Psoas muscle (tissue), 8 donors: ENCODE data around the gene PDZD2. TPM values are rescaled to one million over a fixed set of nuclear protein-coding genes. Genes with fewer than 3 reads are reported as not detected.

Experiments
- ATAC-seq, 4 donors: fragments of 200-7000 bp; cut with Tn5 transposase; one replicate each; pipeline ENCODE4 v1.9.1; 2020; ENCODE audit warnings: moderate library complexity in 3 of 4, mild to moderate bottlenecking in 2 of 4
- DNase-seq, 2 donors: peaks; one replicate each; pipeline ENCODE4 v3.0.0-alpha.2; 2020
- H3K27ac ChIP-seq: fragments of 200-600 bp; one replicate; pipeline ENCODE4 v1.8.0; 2022
- H3K27me3 ChIP-seq, 3 donors: fragments of 200-600 bp in 1 of 3; one replicate each; pipeline versions ENCODE4 v1.6.1 to v1.8.0; 2013 to 2022; ENCODE audit warnings: low read length in 2 of 3, mild to moderate bottlenecking in 2 of 3, moderate library complexity in 1 of 3; ENCODE audit not compliant: insufficient read depth in 3 of 3
- H3K36me3 ChIP-seq, 2 donors: fragments of 200-600 bp in 1 of 2; one replicate each; pipeline versions ENCODE4 v1.6.1 to v1.8.0; 2013 to 2022; ENCODE audit warnings: low read depth in 1 of 2, mild to moderate bottlenecking in 1 of 2, moderate library complexity in 1 of 2; ENCODE audit not compliant: insufficient read depth in 1 of 2
- H3K4me1 ChIP-seq: fragments of 200-600 bp; one replicate; pipeline ENCODE4 v1.8.0; 2022
- H3K4me3 ChIP-seq: fragments of 200-600 bp; one replicate; pipeline ENCODE4 v1.8.0; 2022; ENCODE audit warnings: mild to moderate bottlenecking
- H3K9me3 ChIP-seq: fragments of 200-600 bp; one replicate; pipeline ENCODE4 v1.8.0; 2022
- WGBS, 3 donors: extraction: QIAGEN DNeasy Blood & Tissue Kit; methylation state at CpG; one replicate each; pipeline versions ENCODE4 v1.1.6 to v1.1.7; 2013; 5-methylcytosine and 5-hydroxymethylcytosine counted together
- intact Hi-C, 2 donors: fragments of 100-400 bp; cut with DNase I; formaldehyde crosslinking; loops; one replicate each; pipeline versions ENCODE4 v1.11.0 to v1.14.2; 2022
- polyA plus RNA-seq, 3 donors: library from polyadenylated mRNA; stranded (reverse); fragments of 200-250 nt; gene quantifications; one replicate each; pipeline ENCODE4 v1.2.3, GENCODE V29; 2013
- total RNA-seq, 4 donors: library from RNA; stranded (reverse); fragmentation: NEBNext Ultra II Directional in 2 of 4; extraction: Animal tissue kit (Norgen Biotek cat#: 25700) in 2 of 4; gene quantifications; one replicate each; pipeline versions ENCODE4 v1.2.1 to v1.2.4, GENCODE V29; 2021 to 2023
- TF ChIP-seq, protein P1 (sequence below): fragments of 200-600 bp; IDR thresholded peaks from one replicate; pipeline ENCODE4 v1.8.0; 2022; ENCODE audit warnings: antibody characterized with exemption
- donor health status: healthy with polysubstance abuse.
- donor health status: DM: no; HTN: no; CAD: no; lungs with moderate emphysema.
- donor health status: Bipolar disorder and iron deficiency.
- donor health status: healthy.
- donor health status: DM: yes; HTN: yes; CAD: no.
- donor health status: DM: no; HTN: no; CAD: no.
- donor health status: DM: no; HTN: no; CAD: no.
- donor health status: DM: yes; HTN: yes; CAD: no.

Gene PDZD2
- total and polyA plus RNA-seq, 7 donors = 1.4 to 17.5 (median 4.5) TPM

DNA sequence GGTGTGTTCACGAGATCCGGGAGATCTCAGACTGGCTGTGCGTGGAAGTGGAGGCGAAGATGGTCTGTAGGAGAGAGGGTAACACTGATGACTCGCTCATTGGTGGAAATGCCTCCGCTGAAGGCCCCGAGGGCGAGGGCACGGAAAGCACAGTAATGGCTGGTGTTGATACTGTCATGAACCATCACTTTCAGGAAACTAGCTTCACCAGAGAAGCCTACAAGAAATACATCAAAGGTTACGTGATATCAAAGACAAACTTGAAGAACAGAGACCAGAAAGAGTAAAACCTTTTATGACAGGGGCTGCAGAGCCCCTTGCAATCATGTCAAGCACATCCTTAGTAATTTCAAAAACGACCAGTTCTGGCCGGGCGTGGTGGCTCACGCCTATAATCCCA, 269.5 kb downstream of the PDZD2 start:
- ATAC-seq (no peak), DNase-seq (no peak)
- Histone ChIP-seq H3K27ac (no peak overlapping the region), H3K9me3 (no peaks in the 10 kb centered on the region), H3K4me3 (no peak overlapping the region), H3K36me3 (no peaks in the 10 kb centered on the region), H3K27me3 (no peaks in the 10 kb centered on the region), H3K4me1 (no peaks in the 10 kb centered on the region)
- 96 to 98% (median 97%) methylated on average over 14 of the region's 14 CpGs for WGBS, 3 donors
- TF ChIP-seq, protein P1, sequence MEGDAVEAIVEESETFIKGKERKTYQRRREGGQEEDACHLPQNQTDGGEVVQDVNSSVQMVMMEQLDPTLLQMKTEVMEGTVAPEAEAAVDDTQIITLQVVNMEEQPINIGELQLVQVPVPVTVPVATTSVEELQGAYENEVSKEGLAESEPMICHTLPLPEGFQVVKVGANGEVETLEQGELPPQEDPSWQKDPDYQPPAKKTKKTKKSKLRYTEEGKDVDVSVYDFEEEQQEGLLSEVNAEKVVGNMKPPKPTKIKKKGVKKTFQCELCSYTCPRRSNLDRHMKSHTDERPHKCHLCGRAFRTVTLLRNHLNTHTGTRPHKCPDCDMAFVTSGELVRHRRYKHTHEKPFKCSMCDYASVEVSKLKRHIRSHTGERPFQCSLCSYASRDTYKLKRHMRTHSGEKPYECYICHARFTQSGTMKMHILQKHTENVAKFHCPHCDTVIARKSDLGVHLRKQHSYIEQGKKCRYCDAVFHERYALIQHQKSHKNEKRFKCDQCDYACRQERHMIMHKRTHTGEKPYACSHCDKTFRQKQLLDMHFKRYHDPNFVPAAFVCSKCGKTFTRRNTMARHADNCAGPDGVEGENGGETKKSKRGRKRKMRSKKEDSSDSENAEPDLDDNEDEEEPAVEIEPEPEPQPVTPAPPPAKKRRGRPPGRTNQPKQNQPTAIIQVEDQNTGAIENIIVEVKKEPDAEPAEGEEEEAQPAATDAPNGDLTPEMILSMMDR = no peak
- intact Hi-C loops = no loop called here

DNA sequence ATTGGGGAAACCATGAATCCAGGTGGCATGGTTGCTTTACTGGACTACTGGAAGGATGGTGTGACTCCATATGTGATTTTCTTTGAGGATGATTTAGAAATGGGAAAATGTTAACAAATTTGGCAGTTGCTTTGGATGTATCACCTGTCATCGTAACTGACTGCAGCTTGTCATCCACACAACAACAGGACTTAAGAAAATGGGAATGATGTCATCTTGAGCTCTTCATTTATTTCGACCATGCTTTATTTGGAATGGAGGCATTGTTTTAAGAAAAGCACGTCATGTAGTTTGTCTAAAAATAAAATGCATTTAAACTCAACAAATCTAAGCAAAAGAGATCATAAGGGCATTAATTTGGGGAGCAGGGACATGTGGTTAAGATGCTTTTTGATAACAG, 270.1 kb downstream of the PDZD2 start:
- no peak for ATAC-seq
- no peak overlapping the region for H3K27ac ChIP-seq
- H3K9me3 ChIP-seq = no peaks in the 10 kb centered on the region
- no peak overlapping the region for H3K4me3 ChIP-seq
- TF ChIP-seq, protein P1 = no peak
- DNase-seq = no peak
- WGBS, 3 donors = 48 to 56% (median 55%) methylated on average over 3 of the region's 3 CpGs
- H3K36me3 ChIP-seq = no peaks in the 10 kb centered on the region
- no peaks in the 10 kb centered on the region for H3K4me1 ChIP-seq
- no peaks in the 10 kb centered on the region for H3K27me3 ChIP-seq
- intact Hi-C loops = no loop called here

DNA sequence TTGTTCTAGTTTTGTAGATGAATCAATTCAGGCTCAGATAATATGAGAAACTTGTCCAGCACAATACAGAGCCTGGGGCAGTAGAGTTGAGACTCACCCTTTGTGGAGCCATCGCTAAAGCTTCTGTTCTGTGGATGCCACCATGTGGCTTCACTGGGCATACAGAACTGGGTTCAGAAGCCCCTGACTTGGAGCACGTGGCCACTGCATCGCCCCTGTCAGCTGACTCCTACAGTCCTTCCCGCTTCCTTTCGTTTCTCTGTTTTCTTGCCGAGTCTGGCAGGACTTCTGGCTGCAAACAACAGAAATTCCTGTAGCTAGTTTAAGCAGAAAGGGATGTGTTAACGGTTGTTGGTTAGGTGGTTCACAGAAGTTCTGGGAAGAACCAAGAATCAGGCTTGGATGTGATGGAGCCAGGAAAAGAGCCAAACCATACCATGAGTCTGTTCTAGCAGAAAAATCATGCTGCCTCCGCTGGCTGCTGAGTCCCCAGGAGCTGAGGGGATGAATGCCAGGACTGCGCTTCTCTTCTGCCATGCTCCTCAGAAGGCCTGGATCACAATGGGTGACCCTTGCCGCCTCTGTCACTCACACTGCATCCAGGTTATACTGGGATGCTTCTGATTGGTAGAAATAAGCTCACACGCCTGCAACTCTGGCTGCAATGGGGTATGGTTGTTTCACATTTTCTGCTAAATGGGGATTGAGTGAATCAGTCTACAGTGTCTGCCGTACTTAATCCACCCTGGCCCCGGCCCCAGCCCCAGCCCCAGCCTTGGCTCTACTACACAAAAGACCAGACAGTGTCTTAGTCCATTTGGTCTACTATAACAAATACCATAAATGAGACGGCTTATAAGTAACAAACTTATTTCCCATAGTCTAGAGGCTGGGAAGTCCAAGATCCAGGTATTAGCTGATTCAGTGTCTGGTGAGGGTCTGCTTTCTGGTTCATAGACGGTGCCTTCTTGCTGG, 272.6 kb downstream of the PDZD2 start:
- Histone ChIP-seq H3K27ac (no peak overlapping the region), H3K27me3 (no peaks in the 10 kb centered on the region), H3K4me1 (no peaks in the 10 kb centered on the region), H3K4me3 (no peak overlapping the region), H3K9me3 (no peaks in the 10 kb centered on the region), H3K36me3 (no peaks in the 10 kb centered on the region)
- DNase-seq (no peak), ATAC-seq (no peak)
- TF ChIP-seq, protein P1 = no peak
- intact Hi-C loops = no loop called here
- 58 to 72% (median 64%) methylated on average over 15 of the region's 15 CpGs for WGBS, 3 donors

DNA sequence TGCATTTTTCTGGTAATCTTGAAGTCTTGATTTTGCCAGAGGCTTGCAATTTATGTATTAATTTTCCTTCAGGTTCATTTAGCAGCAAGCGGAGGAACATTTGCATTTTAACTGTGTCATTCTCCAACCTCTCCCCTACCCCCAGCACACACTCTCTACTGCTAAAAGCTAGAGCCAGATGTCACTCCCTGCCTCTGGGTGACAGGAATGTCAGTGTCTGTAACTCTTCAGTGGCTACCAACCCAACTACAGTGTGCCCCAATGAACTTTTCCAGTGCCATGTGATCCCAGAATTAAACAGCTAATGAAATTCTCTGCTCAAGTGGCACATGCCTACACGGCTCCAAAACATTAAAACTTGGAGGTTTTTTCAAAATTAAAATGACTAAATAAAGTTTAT, 274.9 kb downstream of the PDZD2 start:
- no peak overlapping the region for H3K4me3 ChIP-seq
- TF ChIP-seq, protein P1 = no peak
- H3K27me3 ChIP-seq = no peaks in the 10 kb centered on the region
- no peak for ATAC-seq
- no peaks in the 10 kb centered on the region for H3K9me3 ChIP-seq
- H3K36me3 ChIP-seq = no peaks in the 10 kb centered on the region
- no peak for DNase-seq
- no peaks in the 10 kb centered on the region for H3K4me1 ChIP-seq
- intact Hi-C loops = no loop called here
- H3K27ac ChIP-seq = no peak overlapping the region
- WGBS, 3 donors = 81 to 87% (median 85%) methylated on average over 2 of the region's 2 CpGs
